Measurements from ENCODE around the gene SORCS1.

GRCh38 chr10:107157071-107157470 is 7.4 kb downstream of the SORCS1 start:
- TF ChIP-seq CTCF (conservative IDR thresholded peaks at IDR 0.05), result no peak
- TF ChIP-seq EZH2 (IDR thresholded peaks at IDR 0.05; ENCODE audit: low read depth), result no peak

All from PC-9 (cell line).